Loucy (cell line): Measurements from ENCODE around the gene ARPC4.

Experiments
- H2AFZ ChIP-seq: fragments of 200-600 bp; sonication (generic); 2 replicates; pipeline ENCODE4 v1.6.0; 2016; ENCODE audit warnings: antibody characterized with exemption, mild to moderate bottlenecking, low read length, moderate library complexity
- H3F3A ChIP-seq: fragments of 200-600 bp; 2 replicates; pipeline ENCODE4 v1.6.0; 2016; ENCODE audit warnings: antibody characterized with exemption, low read depth, mild to moderate bottlenecking
- H3K27me3 ChIP-seq: fragments of 200-600 bp; sonication (generic); 2 replicates; pipeline ENCODE4 v1.6.1; 2014; ENCODE audit warnings: low read length, mild to moderate bottlenecking; ENCODE audit not compliant: insufficient read depth, poor library complexity, severe bottlenecking
- H3K36me3 ChIP-seq: fragments of 200-600 bp; sonication (generic); 2 replicates; pipeline ENCODE4 v1.6.1; 2016; ENCODE audit warnings: low read length; ENCODE audit not compliant: insufficient read depth
- H3K4me1 ChIP-seq: fragments of 200-600 bp; sonication (generic); 2 replicates; pipeline ENCODE4 v1.5.1; 2014; ENCODE audit warnings: low read length, mild to moderate bottlenecking; ENCODE audit not compliant: insufficient read depth, poor library complexity, severe bottlenecking
- H3K4me2 ChIP-seq: fragments of 200-600 bp; sonication (generic); 2 replicates; pipeline ENCODE4 v1.6.0; 2014; ENCODE audit warnings: antibody characterized with exemption, low read length, low read depth, mild to moderate bottlenecking; ENCODE audit not compliant: poor library complexity, severe bottlenecking
- H3K4me3 ChIP-seq: fragments of 200-600 bp; sonication (generic); 2 replicates; pipeline ENCODE4 v1.5.1; 2014; ENCODE audit warnings: low read length, mild to moderate bottlenecking, mixed read lengths; ENCODE audit not compliant: poor library complexity, severe bottlenecking
- H3K79me2 ChIP-seq: fragments of 200-600 bp; sonication (generic); 2 replicates; pipeline ENCODE4 v1.6.1; 2014; ENCODE audit warnings: low read length; ENCODE audit not compliant: insufficient read depth
- H3K9ac ChIP-seq: fragments of 200-600 bp; sonication (generic); 2 replicates; pipeline ENCODE4 v1.6.0; 2014; ENCODE audit warnings: mild to moderate bottlenecking, low read depth, low read length, moderate library complexity; ENCODE audit not compliant: poor library complexity, severe bottlenecking
- H3K9me2 ChIP-seq: fragments of 200-600 bp; sonication (generic); replicated peaks from 2 replicates; pipeline ENCODE4 v1.6.1; 2016; ENCODE audit warnings: low read depth, low read length, mixed read lengths
- H3K9me3 ChIP-seq: fragments of 200-600 bp; sonication (generic); 2 replicates; pipeline ENCODE4 v1.6.1; 2014; ENCODE audit warnings: mild to moderate bottlenecking, antibody characterized with exemption, low read length, low read depth; ENCODE audit not compliant: insufficient read depth
- H4K20me1 ChIP-seq: fragments of 200-600 bp; sonication (generic); 2 replicates; pipeline ENCODE4 v1.6.0; 2014; ENCODE audit warnings: antibody characterized with exemption, low read length, mild to moderate bottlenecking; ENCODE audit not compliant: insufficient read depth, poor library complexity, severe bottlenecking
- EZH2phosphoT487 ChIP-seq: fragments of 200-600 bp; IDR thresholded peaks from 2 replicates; pipeline ENCODE4 v1.6.1; 2018; ENCODE audit warnings: antibody characterized with exemption, mild to moderate bottlenecking, moderate library complexity, borderline replicate concordance
- TF ChIP-seq, protein P1 (sequence below): fragments of 200-600 bp; sonication (generic); conservative IDR thresholded peaks from 2 replicates; pipeline ENCODE4 v1.5.1; 2014; ENCODE audit warnings: mild to moderate bottlenecking, antibody characterized with exemption, low read length

ARPC4 gene

DNA sequence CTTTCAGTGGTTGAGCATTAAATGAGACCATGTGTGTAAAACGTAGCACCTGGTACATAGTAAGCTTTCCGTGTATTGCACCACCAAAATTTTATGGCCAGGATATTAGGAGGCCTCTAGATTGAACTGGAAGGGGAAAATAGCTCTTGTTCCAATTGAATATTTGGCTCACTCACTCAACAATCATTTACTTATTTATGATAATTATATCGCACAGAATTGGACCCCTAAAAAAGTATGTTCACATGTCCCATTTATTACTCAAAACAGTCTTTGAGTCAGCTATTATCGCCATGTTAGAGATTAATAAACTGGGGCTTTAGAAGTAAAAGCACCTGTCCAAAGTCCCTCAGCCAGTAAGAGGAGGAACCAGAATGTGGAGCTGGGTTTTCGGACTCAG lies 12.1 kb downstream of the ARPC4 start:
- peaks cover 68% of the 10 kb centered on the region for H3K36me3 ChIP-seq
- H3K4me1 ChIP-seq, result no peaks in the 10 kb centered on the region
- H3K4me2 ChIP-seq, result no peak overlapping the region
- H4K20me1 ChIP-seq, result no peaks in the 10 kb centered on the region
- no peaks in the 10 kb centered on the region for H3K9me2 ChIP-seq
- no peaks in the 10 kb centered on the region for H3K27me3 ChIP-seq
- H3K79me2 ChIP-seq, result no peaks in the 10 kb centered on the region
- H3K9me3 ChIP-seq, result no peaks in the 10 kb centered on the region
- TF ChIP-seq EZH2phosphoT487, result no peak
- TF ChIP-seq, protein P1, sequence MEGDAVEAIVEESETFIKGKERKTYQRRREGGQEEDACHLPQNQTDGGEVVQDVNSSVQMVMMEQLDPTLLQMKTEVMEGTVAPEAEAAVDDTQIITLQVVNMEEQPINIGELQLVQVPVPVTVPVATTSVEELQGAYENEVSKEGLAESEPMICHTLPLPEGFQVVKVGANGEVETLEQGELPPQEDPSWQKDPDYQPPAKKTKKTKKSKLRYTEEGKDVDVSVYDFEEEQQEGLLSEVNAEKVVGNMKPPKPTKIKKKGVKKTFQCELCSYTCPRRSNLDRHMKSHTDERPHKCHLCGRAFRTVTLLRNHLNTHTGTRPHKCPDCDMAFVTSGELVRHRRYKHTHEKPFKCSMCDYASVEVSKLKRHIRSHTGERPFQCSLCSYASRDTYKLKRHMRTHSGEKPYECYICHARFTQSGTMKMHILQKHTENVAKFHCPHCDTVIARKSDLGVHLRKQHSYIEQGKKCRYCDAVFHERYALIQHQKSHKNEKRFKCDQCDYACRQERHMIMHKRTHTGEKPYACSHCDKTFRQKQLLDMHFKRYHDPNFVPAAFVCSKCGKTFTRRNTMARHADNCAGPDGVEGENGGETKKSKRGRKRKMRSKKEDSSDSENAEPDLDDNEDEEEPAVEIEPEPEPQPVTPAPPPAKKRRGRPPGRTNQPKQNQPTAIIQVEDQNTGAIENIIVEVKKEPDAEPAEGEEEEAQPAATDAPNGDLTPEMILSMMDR, result no peak
- H3K9ac ChIP-seq, result no peak overlapping the region
- no peak overlapping the region for H2AFZ ChIP-seq
- no peaks in the 10 kb centered on the region; the same call in 1 of the 2 replicates for H3F3A ChIP-seq
- H3K4me3 ChIP-seq, result no peak overlapping the region

DNA sequence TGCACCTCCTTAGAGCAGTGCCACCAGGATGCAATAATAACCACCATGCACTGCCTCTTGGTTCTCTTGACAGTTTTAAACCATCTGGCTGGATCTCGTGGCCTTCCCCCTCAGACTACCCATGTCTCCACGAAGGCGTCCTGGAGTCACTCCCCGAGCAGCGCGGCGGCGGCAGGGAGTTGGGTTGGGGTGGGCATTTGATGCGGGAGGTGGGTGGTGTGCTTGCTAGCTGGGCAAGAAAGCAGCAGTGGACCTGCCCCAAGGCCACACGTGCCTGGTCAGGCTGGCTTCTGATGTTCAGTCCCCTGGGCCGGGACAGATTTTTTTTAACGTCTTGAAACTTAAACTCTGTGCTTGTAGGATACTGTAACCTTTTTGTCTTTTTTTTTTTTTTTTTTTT lies 13.3 kb downstream of the ARPC4 start:
- H2AFZ ChIP-seq, result no peak overlapping the region
- no peaks in the 10 kb centered on the region for H3K27me3 ChIP-seq
- no peak for TF ChIP-seq EZH2phosphoT487
- TF ChIP-seq, protein P1, result no peak

DNA sequence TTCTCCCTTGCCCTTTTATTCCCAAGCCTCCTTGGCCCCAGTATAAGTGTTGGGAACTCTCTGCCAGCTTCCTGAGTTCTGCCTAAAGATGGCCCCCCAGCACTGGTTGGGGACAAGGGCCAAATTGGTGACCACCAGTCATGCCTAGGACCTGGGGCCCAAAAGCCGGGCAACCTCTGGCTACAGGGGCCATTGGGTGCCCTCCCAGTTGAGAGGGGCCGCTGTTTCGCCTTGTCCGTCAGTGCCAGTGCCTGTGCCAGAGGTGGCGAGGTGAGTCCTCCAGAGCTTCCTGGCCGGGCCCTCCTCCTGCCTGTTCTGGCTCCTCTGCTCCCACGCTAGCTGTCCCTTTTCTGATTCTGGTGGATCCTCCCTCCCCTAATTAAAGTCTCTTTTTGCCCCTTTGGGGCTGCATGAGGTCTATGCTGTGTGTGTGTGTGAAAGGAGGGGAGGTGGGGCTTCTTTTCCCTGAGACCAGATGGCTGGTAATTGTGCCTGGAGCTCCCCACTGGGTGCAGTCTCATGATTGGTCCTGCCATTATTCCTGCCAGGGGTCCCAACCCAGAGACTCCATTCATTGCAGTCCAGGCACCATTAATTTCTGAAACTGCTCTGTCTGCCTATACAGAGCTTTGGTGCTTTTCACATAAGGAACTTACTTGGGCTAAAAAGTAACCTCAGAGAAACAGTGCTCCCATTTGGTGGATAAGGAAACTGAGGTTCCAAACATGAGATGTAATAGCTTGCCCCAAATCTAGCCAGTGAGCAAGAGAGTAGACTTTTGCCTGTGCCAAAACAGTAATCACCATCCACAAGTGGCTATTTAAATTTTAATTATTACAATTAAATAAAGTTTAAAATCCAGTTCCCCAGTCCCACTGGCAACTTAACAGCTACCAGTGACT lies 14.1 kb downstream of the ARPC4 start:
- no peak for TF ChIP-seq EZH2phosphoT487
- TF ChIP-seq, protein P1, result no peak
- Histone ChIP-seq H3K36me3 (peaks cover 57% of the 10 kb centered on the region), H3K79me2 (no peaks in the 10 kb centered on the region), H3K9ac (no peak overlapping the region), H3K9me2 (no peaks in the 10 kb centered on the region), H3K4me1 (no peaks in the 10 kb centered on the region), H3K27me3 (no peaks in the 10 kb centered on the region), H3K9me3 (no peaks in the 10 kb centered on the region), H2AFZ (no peak overlapping the region), H4K20me1 (no peaks in the 10 kb centered on the region), H3K4me2 (no peak overlapping the region), H3K4me3 (no peak overlapping the region), H3F3A (no peaks in the 10 kb centered on the region; the same call in 1 of the 2 replicates)

More for the DNA sequence above, 13.3 kb downstream of the ARPC4 start:
- no peak overlapping the region for H3K4me3 ChIP-seq
- H3K79me2 ChIP-seq, result no peaks in the 10 kb centered on the region
- H3K9ac ChIP-seq, result no peak overlapping the region
- H3K4me2 ChIP-seq, result no peak overlapping the region
- no peaks in the 10 kb centered on the region for H4K20me1 ChIP-seq
- no peaks in the 10 kb centered on the region for H3K9me2 ChIP-seq
- H3K9me3 ChIP-seq, result no peaks in the 10 kb centered on the region
- H3K36me3 ChIP-seq, result peaks cover 62% of the 10 kb centered on the region
- no peaks in the 10 kb centered on the region; the same call in 1 of the 2 replicates for H3F3A ChIP-seq
- H3K4me1 ChIP-seq, result no peaks in the 10 kb centered on the region
